DOHH2 (cell line): ENCODE data around the gene NUSAP1.
A peak's percentile ranks its signal among the peaks of the same experiment; 100 is the strongest.
"Not testable (repeated sequence)": the region's sequence is repeated elsewhere in the genome, so short reads cannot be mapped to it uniquely, and the experiment has no call there.

ENCODE experiments used
- H3F3A ChIP-seq: fragments of 200-600 bp; sonication (generic), shearing (Covaris generic); 2 replicates; pipeline ENCODE4 v1.6.0; 2016; ENCODE audit warnings: antibody characterized with exemption, mild to moderate bottlenecking; ENCODE audit not compliant: control insufficient read depth, insufficient read depth
- H3K27ac ChIP-seq: fragments of 200-600 bp; sonication (generic); 2 replicates; pipeline ENCODE4 v1.5.1; 2014; ENCODE audit warnings: low read depth, mild to moderate bottlenecking, low read length, moderate library complexity
- H3K27me3 ChIP-seq: fragments of 200-600 bp; sonication (generic); 2 replicates; pipeline ENCODE4 v1.6.1; 2014; ENCODE audit warnings: mild to moderate bottlenecking, low read length, mixed read lengths; ENCODE audit not compliant: control insufficient read depth
- H3K36me3 ChIP-seq: fragments of 200-600 bp; sonication (generic); 2 replicates; pipeline ENCODE4 v1.6.1; 2014; ENCODE audit warnings: mild to moderate bottlenecking, low read length, moderate library complexity, mixed read lengths; ENCODE audit not compliant: control insufficient read depth
- H3K4me1 ChIP-seq: fragments of 200-600 bp; sonication (generic); 2 replicates; pipeline ENCODE4 v1.6.1; 2014; ENCODE audit warnings: mild to moderate bottlenecking, low read length, mixed read lengths; ENCODE audit not compliant: control insufficient read depth
- H3K4me2 ChIP-seq: fragments of 200-600 bp; sonication (generic); 2 replicates; pipeline ENCODE4 v1.6.0; 2014; ENCODE audit warnings: mild to moderate bottlenecking, low read length, moderate library complexity
- H3K4me3 ChIP-seq: fragments of 200-600 bp; sonication (generic); 2 replicates; pipeline ENCODE4 v1.5.1; 2014; ENCODE audit warnings: mild to moderate bottlenecking, low read length, mixed read lengths
- H3K79me2 ChIP-seq: fragments of 200-600 bp; sonication (generic); 2 replicates; pipeline ENCODE4 v1.6.1; 2014; ENCODE audit warnings: mild to moderate bottlenecking, low read length, mixed read lengths; ENCODE audit not compliant: control insufficient read depth
- H3K9me2 ChIP-seq: fragments of 200-600 bp; sonication (generic); replicated peaks from 2 replicates; pipeline ENCODE4 v1.6.1; 2014; ENCODE audit warnings: mild to moderate bottlenecking, low read length, mixed read lengths; ENCODE audit not compliant: control insufficient read depth
- H3K9me3 ChIP-seq: fragments of 200-600 bp; sonication (generic); 2 replicates; pipeline ENCODE4 v1.6.1; 2014; ENCODE audit warnings: antibody characterized with exemption, low read length, mixed read lengths; ENCODE audit not compliant: control insufficient read depth, insufficient read depth
- H4K20me1 ChIP-seq: fragments of 200-600 bp; sonication (generic); 2 replicates; pipeline ENCODE4 v1.6.0; 2014; ENCODE audit warnings: low read depth, mild to moderate bottlenecking, antibody characterized with exemption, low read length, moderate library complexity; ENCODE audit not compliant: control insufficient read depth, insufficient read depth
- CTCF ChIP-seq: fragments of 200-600 bp; sonication (generic); IDR thresholded peaks from one replicate; pipeline ENCODE4 v1.5.1; 2014; ENCODE audit warnings: antibody characterized with exemption, mild to moderate bottlenecking, low read depth, low read length; ENCODE audit not compliant: poor library complexity, severe bottlenecking
- EZH2phosphoT487 ChIP-seq: fragments of 200-600 bp; sonication (generic); IDR thresholded peaks from 2 replicates; pipeline ENCODE4 v1.6.1; 2017; ENCODE audit warnings: borderline replicate concordance, mild to moderate bottlenecking, antibody characterized with exemption, low read length, moderate library complexity, mixed read lengths

Gene NUSAP1

GRCh38 chr15:41292521-41292920 is 40.2 kb upstream of the NUSAP1 start:
- Histone ChIP-seq H3K4me1 (peaks cover 40% of the 10 kb centered on the region), H3K9me3 (no peaks in the 10 kb centered on the region), H3K27ac (no peak overlapping the region), H3K36me3 (peaks cover 83% of the 10 kb centered on the region), H3K4me3 (no peak overlapping the region), H3K79me2 (peaks cover 74% of the 10 kb centered on the region), H4K20me1 (no peaks in the 10 kb centered on the region), H3F3A (peaks cover 7% of the 10 kb centered on the region), H3K4me2 (no peak overlapping the region), H3K9me2 (no peaks in the 10 kb centered on the region), H3K27me3 (no peaks in the 10 kb centered on the region)
- TF ChIP-seq EZH2phosphoT487 (no peak), CTCF (no peak)

- not testable (repeated sequence) for H3K27ac ChIP-seq, H3K9me2 ChIP-seq, H3K4me3 ChIP-seq, H3K9me3 ChIP-seq, H3K27me3 ChIP-seq, H4K20me1 ChIP-seq, H3K4me2 ChIP-seq
- Histone ChIP-seq H3K36me3 (peaks cover 73% of the 10 kb centered on the region), H3F3A (peaks cover 33% of the 10 kb centered on the region), H3K79me2 (peaks cover 13% of the 10 kb centered on the region), H3K4me1 (peaks cover 25% of the 10 kb centered on the region)
Measured at GRCh38 chr15:41301139-41301538, 31.5 kb upstream of the NUSAP1 start.

- peaks cover 37% of the 10 kb centered on the region for H3F3A ChIP-seq
- H3K4me1 ChIP-seq = peaks cover 25% of the 10 kb centered on the region
- TF ChIP-seq EZH2phosphoT487 (no peak), CTCF (no peak)
- H3K9me3 ChIP-seq = no peaks in the 10 kb centered on the region
- H4K20me1 ChIP-seq = no peaks in the 10 kb centered on the region
- H3K4me2 ChIP-seq = no peak overlapping the region
- no peak overlapping the region for H3K4me3 ChIP-seq
- H3K27me3 ChIP-seq = no peaks in the 10 kb centered on the region
- no peaks in the 10 kb centered on the region for H3K9me2 ChIP-seq
- peaks cover 73% of the 10 kb centered on the region for H3K36me3 ChIP-seq
- peaks cover 11% of the 10 kb centered on the region for H3K79me2 ChIP-seq
- H3K27ac ChIP-seq = no peak overlapping the region
Measured at GRCh38 chr15:41301587-41301986, 31.1 kb upstream of the NUSAP1 start.

GRCh38 chr15:41304149-41304770 is 28.4 kb upstream of the NUSAP1 start:
- Histone ChIP-seq H3K27me3 (no peaks in the 10 kb centered on the region), H4K20me1 (no peaks in the 10 kb centered on the region), H3K9me2 (no peaks in the 10 kb centered on the region), H3K9me3 (no peaks in the 10 kb centered on the region), H3K4me2 (peak overlapping the region; percentile 11; the same call in 1 of the 2 replicates), H3K4me3 (no peak overlapping the region), H3F3A (peaks cover 43% of the 10 kb centered on the region), H3K27ac (no peak overlapping the region), H3K79me2 (peaks cover 7% of the 10 kb centered on the region), H3K4me1 (peaks cover 25% of the 10 kb centered on the region), H3K36me3 (peaks cover 60% of the 10 kb centered on the region)
- TF ChIP-seq CTCF (no peak), EZH2phosphoT487 (no peak)
